Measurements from ENCODE around the gene CRB2.

Gene CRB2

GRCh38 chr9:123365881-123366528 lies 10.0 kb downstream of the CRB2 start:
- no peak for DNase-seq

- DNase-seq = no peak
These were observed 12.0 kb downstream of the CRB2 start for GRCh38 chr9:123368023-123368422.

GRCh38 chr9:123368536-123369153 lies 12.6 kb downstream of the CRB2 start:
- DNase-seq = no peak

GRCh38 chr9:123369296-123369695 lies 13.3 kb downstream of the CRB2 start:
- DNase-seq = no peak

- DNase-seq = no peak
These were observed 14.1 kb downstream of the CRB2 start for GRCh38 chr9:123370108-123370507.

- no peak for DNase-seq
These were observed 14.7 kb downstream of the CRB2 start for GRCh38 chr9:123370526-123371227.

GRCh38 chr9:123371228-123371584 lies 15.2 kb downstream of the CRB2 start:
- no peak for DNase-seq

- no peak for DNase-seq
These were observed 16.0 kb downstream of the CRB2 start for GRCh38 chr9:123371805-123372590.

- DNase-seq = no peak
These were observed 16.9 kb downstream of the CRB2 start for GRCh38 chr9:123372766-123373446.

GRCh38 chr9:123373447-123373923 lies 17.5 kb downstream of the CRB2 start:
- DNase-seq = no peak

GRCh38 chr9:123373946-123374345 lies 17.9 kb downstream of the CRB2 start:
- DNase-seq = no peak

- no peak for DNase-seq
These were observed 19.6 kb downstream of the CRB2 start for GRCh38 chr9:123375469-123376132.

- no peak for DNase-seq
These were observed 20.4 kb downstream of the CRB2 start for GRCh38 chr9:123376218-123377071.

GRCh38 chr9:123377211-123377971 lies 21.4 kb downstream of the CRB2 start:
- no peak for DNase-seq

- DNase-seq = no peak
These were observed 22.0 kb downstream of the CRB2 start for GRCh38 chr9:123378025-123378424.

- no peak for DNase-seq
These were observed 23.1 kb downstream of the CRB2 start for GRCh38 chr9:123378956-123379660.

- no peak for DNase-seq
These were observed 25.1 kb downstream of the CRB2 start for GRCh38 chr9:123380852-123381705.

- DNase-seq = no peak
These were observed 26.9 kb downstream of the CRB2 start for GRCh38 chr9:123382653-123383511.

Measured in CD4-positive, alpha-beta T cell treated with Interferon alpha-2 for 1 hour (primary cell).